Sciatic nerve (tissue), 2 donors: ENCODE data around the gene LRP1B. TPM values are rescaled to one million over a fixed set of nuclear protein-coding genes. Genes with fewer than 3 reads are reported as not detected.

Source experiments
- ATAC-seq: fragments of 200-7000 bp; cut with Tn5 transposase; one replicate; pipeline ENCODE4 v1.9.1; 2020; ENCODE audit warnings: mild to moderate bottlenecking, moderate library complexity
- DNase-seq: peaks from one replicate; pipeline ENCODE4 v3.0.0-alpha.2; 2020; ENCODE audit warnings: low spot score
- intact Hi-C: fragments of 100-400 bp; cut with DNase I; formaldehyde crosslinking; loops from one replicate; pipeline ENCODE4 v1.14.2; 2022
- total RNA-seq: library from RNA; stranded (reverse); fragmentation: NEBNext Ultra II Directional; extraction: Animal tissue kit (Norgen Biotek cat#: 25700); gene quantifications from one replicate; pipeline ENCODE4 v1.2.1, GENCODE V29; 2021
- donor health status: DM: no; HTN: no; CAD: no.
- donor health status: DM: no; HTN: no; CAD: no.

The LRP1B gene
- total RNA-seq, 1 donor from 2014 or later, result 0.62 TPM

DNA sequence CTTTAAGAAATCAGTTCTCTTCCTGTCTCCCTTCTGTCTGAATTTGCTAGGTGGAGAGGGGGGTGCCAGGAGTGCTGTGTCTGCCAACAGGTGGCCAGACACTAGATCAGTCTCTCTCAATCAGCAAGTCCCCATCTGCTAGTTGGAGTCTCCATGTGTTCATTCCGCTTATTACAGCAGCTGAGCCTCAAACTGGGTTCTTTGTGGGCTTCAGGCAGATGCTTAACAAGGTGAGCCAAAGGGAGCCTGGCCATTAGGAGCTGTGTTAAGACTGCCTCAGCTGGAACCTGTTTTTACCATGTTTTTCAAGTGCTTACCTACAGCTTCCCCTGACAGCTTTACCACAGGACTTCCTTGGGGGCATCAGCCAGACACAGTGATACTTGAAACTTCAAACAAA, 401.9 kb downstream of the LRP1B start:
- no peak for ATAC-seq
- intact Hi-C loops, result no loop called here
- no peak for DNase-seq

- no peak for ATAC-seq
- intact Hi-C loops, result no loop called here
These were observed 402.7 kb downstream of the LRP1B start for GRCh38 chr2:141728142-141728541.

DNA sequence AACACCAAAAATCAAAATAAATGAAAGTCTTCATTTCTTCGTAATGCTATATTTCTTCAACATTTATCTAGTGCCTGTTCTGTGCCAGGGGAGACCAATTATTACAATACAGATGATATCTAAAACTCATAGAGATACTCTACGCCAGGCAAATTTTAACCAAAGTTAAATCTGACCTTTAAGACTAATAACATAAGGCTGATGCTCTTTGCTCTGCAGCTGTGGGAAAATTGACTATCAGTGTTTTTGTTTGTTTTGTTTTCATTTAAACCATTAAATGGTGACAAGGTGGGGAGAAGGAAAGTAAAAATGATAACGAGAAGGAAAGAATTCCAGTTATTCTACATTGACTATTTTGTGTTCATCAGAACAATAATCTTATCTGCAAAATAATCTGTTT, 406.4 kb downstream of the LRP1B start:
- intact Hi-C loops, result no loop called here
- no peak for ATAC-seq
- DNase-seq, result no peak

More at GRCh38 chr2:141728142-141728541, 402.7 kb downstream of the LRP1B start:
- no peak for DNase-seq

GRCh38 chr2:141723814-141724213, 407.0 kb downstream of the LRP1B start:
- intact Hi-C loops, result no loop called here
- ATAC-seq (no peak), DNase-seq (no peak)

DNA sequence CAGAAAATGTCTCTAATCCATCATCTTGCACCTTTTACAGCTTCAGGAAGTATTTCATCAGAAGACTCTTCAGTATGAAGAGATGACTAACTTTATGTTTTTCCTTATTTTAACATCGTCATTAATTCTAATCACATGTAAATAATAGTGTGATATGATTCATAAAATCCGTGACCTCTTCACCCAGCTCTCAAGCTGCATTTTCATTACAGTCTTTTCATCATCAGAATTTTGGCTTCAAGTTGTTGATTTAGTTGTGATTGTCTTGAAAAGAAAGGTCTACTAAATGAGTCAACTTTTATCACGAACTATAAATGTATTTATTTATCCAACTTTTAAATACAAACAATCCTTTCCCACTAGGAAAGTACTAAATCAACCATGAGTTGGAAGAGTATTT, 410.3 kb downstream of the LRP1B start:
- DNase-seq (no peak), ATAC-seq (no peak)
- intact Hi-C loops, result no loop called here

GRCh38 chr2:141714496-141714895, 416.3 kb downstream of the LRP1B start:
- DNase-seq, result no peak
- intact Hi-C loops, result no loop called here
- ATAC-seq, result peak; percentile 51

DNA sequence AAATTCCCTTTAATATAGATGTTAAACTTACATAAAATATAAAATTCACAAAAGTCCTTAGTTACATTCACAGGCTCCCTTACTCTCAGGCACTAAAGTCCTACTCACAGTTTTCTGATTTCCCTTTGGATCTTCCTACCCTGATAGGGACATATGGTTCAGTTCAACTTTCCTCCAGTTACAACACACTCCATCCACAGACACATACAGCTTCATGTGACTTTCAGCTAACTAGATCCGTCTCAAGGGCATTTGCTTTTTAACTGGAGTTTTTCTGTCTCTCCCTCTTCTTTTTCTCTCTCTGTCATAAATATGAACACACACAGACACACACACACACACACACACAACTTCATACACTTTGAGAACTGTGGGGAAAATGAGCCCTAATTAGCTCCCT, 419.2 kb downstream of the LRP1B start:
- intact Hi-C loops, result no loop called here
- DNase-seq (no peak), ATAC-seq (no peak)

DNA sequence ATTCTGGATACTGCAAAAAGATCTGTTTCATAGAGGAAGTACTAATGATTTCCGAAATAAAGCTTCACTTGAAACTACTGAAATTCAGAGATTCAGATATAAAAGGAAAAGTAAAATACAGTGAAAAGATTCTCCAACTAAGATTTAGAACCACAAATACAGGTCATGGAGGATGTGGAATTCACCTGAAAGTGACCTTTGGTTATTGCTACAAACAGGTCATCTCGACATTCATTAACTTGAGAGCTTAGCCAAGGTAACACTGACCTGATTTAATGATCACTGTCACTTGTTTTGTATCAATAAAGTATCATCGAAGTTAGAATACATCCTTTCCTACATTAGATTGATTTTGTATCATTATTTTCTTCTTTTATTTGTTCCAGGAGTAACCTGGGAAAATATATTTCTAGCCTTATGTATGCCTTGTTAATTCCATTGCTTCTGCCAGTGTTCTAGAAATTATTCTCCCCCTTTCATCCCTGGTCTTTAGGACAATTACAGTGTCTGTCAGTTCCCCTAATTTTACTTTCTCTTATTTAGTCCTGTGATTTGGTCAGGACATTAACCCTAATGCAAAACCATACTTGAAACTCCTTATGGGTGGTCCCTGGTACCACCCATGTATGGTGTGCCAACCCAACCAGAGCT, 420.1 kb downstream of the LRP1B start:
- ATAC-seq, result no peak
- intact Hi-C loops, result no loop called here
- DNase-seq, result no peak

GRCh38 chr2:141709756-141710155, 421.1 kb downstream of the LRP1B start:
- no peak for DNase-seq
- no peak for ATAC-seq
- intact Hi-C loops, result no loop called here

GRCh38 chr2:141707486-141707885, 423.3 kb downstream of the LRP1B start:
- ATAC-seq (no peak), DNase-seq (no peak)
- intact Hi-C loops, result no loop called here

DNA sequence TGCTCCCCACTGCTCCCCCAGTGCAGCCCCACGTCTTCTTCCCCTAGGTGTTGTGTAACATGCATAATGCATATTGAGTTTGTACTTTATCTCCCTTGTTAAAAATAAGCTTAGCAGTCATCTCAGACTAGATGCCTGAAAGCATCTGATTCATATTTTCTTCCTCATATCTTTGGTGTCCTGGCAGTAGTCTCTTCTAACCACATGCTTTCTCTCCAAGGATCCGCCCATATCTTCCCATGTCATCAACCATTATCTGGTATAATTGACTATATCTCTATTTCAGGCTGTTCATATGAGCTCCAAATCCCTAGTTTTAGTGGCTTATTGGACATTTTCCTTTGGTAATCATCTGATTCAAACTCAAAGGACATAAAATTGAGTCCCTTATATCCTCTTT, 426.3 kb downstream of the LRP1B start:
- intact Hi-C loops, result no loop called here
- no peak for ATAC-seq
- DNase-seq, result no peak

- DNase-seq, result no peak
- intact Hi-C loops, result no loop called here
- ATAC-seq, result no peak
These were observed 427.3 kb downstream of the LRP1B start for GRCh38 chr2:141703501-141703900.

GRCh38 chr2:141701618-141702017, 429.2 kb downstream of the LRP1B start:
- intact Hi-C loops, result no loop called here
- no peak for ATAC-seq
- DNase-seq, result no peak

- no peak for ATAC-seq
- no peak for DNase-seq
- intact Hi-C loops, result no loop called here
These were observed 431.2 kb downstream of the LRP1B start for GRCh38 chr2:141699573-141699972.

GRCh38 chr2:141698500-141698899, 432.3 kb downstream of the LRP1B start:
- intact Hi-C loops, result no loop called here
- ATAC-seq, result no peak
- DNase-seq, result no peak

- DNase-seq, result no peak
- no peak for ATAC-seq
- intact Hi-C loops, result no loop called here
These were observed 433.8 kb downstream of the LRP1B start for GRCh38 chr2:141697035-141697434.

DNA sequence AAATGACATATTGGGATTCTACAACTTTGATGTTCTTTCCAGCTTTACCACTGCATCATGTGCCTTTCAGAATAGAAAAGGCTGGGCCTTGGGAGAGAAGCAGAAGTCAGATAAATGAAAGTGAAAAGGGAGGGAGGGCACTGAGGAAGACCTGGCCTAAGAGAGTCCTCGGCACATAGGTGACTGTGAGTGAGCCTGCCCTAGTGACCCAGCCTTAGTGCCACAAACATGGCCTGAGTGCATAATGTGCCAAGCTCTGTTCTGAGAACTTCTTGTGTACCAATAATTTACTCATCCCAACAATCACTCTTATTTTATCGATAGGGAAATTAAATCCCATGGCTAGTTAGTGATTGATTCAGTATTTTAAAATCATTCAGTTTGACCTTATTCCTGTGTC, 436.6 kb downstream of the LRP1B start:
- ATAC-seq, result no peak
- intact Hi-C loops, result no loop called here
- DNase-seq, result no peak

GRCh38 chr2:141692829-141693228, 438.0 kb downstream of the LRP1B start:
- intact Hi-C loops, result no loop called here
- DNase-seq (no peak), ATAC-seq (no peak)

DNA sequence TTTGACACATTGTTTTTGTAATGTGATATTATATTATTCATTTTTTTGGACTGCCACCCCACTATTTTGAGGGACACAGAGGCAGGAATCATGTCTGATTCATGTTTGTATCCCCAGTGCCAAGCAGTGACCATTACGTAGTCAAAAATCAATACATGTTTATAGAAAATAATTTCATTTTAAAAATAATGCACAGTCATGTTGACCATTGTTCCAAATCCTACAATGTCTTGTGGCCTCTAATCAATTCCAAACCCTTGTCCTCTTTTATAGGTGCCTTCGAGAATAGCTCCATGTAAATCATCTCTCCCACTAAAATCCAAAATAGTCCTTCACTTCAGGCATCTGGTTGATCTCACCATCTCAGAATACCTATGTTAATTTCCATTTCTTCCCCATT, 454.7 kb downstream of the LRP1B start:
- DNase-seq, result no peak
- intact Hi-C loops, result no loop called here
- ATAC-seq, result no peak

DNA sequence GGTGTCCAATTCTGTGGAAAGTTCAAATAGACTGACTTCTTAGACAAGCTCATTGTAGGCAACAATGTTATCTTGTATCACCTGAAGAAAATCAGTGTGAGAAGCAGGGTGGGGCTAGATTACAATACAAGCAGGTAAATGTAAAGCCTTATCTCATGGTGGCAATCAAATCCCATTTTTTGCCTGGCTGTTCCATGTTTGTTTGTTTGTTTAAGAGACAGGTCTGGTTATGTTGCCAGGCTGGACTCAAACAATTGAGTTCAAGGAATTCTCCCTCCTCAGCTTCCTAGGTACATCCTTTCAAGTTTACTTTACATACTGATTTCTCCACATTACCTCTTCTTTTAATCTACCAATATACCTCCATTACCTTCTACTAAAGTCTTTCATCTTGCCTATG, 464.6 kb downstream of the LRP1B start:
- ATAC-seq (no peak), DNase-seq (no peak)
- intact Hi-C loops, result no loop called here

DNA sequence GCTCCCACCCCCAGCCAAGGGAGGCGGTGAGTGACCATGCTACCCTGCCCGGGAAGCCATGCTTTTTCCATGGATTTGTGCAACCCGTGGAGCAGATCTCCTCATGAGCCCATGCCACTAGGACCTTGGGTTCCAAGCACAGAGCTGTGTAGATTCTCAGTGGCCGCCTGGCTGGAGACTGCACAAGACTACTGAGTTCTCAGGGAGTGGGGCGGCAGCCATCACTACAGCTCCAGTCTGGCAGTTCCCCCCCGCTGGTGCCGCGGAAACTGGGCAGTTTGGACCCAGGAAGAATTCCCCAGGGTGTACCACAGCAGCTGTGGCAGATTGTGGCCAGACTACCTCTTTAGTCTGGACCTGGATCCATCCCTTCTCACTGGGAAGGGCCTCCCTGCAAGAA, 470.6 kb downstream of the LRP1B start:
- intact Hi-C loops, result no loop called here
- DNase-seq (no peak), ATAC-seq (no peak)

DNA sequence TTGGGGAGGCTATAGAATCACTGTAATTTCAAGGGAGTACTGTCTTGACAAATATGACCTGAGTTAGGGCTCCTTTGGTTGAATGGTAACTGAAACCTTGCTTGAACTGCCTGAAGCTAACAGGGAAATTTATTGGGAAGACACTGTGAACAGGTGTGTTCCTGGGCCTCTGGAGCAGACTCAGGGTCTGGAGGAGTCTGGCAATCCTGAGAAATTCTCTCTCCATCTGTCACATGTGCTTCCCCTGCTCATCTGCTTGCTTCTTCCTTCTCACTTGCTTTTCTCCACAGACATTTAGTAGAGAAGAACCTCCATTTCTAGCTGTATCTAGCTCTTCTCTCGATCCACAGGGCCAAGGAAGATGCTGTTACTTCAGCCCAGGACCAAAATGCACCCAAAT, 476.5 kb downstream of the LRP1B start:
- intact Hi-C loops, result no loop called here
- ATAC-seq, result no peak

More for the DNA sequence above, 476.5 kb downstream of the LRP1B start:
- no peak for DNase-seq
